GM12801 (cell line): ENCODE results near the gene MAEA.

Experiments used
- TF ChIP-seq, protein P1 (sequence below): IDR thresholded peaks from one replicate; pipeline ENCODE4 v1.5.1; 2011; ENCODE audit warnings: control low read depth; ENCODE audit not compliant: insufficient read length; ENCODE audit errors: extremely low read depth

The MAEA gene

DNA sequence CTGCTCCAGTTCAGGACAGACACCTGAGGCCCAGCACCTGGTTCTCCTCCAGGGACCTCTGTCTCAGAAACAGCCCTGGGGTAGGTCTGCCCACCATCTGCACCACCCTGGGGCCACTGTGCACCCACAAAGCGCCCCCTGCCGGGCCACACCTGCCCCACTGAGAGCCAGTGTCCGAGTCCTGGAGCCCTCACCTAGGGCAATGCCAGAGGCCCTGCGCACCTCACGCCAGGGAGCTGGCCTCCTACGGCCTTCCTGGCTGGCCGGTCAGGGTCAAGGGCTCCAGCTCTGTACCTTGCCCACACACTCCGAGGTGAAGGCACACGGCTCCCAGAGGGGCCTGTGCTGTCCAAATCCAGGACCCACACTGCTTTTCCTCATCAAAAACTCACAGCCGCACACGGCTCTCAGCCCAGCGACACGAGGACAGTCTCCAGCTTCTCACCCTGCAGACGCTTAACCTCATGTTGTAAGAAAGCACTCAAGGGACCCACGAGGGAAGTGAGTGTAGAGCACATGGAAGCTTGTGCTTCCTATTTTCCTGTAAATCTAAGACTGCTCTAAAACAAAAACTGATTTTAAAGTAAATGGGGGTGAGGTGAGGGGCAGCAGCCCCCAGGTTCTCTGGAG lies 46.1 kb upstream of the MAEA start:
- TF ChIP-seq, protein P1, sequence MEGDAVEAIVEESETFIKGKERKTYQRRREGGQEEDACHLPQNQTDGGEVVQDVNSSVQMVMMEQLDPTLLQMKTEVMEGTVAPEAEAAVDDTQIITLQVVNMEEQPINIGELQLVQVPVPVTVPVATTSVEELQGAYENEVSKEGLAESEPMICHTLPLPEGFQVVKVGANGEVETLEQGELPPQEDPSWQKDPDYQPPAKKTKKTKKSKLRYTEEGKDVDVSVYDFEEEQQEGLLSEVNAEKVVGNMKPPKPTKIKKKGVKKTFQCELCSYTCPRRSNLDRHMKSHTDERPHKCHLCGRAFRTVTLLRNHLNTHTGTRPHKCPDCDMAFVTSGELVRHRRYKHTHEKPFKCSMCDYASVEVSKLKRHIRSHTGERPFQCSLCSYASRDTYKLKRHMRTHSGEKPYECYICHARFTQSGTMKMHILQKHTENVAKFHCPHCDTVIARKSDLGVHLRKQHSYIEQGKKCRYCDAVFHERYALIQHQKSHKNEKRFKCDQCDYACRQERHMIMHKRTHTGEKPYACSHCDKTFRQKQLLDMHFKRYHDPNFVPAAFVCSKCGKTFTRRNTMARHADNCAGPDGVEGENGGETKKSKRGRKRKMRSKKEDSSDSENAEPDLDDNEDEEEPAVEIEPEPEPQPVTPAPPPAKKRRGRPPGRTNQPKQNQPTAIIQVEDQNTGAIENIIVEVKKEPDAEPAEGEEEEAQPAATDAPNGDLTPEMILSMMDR, result no peak

DNA sequence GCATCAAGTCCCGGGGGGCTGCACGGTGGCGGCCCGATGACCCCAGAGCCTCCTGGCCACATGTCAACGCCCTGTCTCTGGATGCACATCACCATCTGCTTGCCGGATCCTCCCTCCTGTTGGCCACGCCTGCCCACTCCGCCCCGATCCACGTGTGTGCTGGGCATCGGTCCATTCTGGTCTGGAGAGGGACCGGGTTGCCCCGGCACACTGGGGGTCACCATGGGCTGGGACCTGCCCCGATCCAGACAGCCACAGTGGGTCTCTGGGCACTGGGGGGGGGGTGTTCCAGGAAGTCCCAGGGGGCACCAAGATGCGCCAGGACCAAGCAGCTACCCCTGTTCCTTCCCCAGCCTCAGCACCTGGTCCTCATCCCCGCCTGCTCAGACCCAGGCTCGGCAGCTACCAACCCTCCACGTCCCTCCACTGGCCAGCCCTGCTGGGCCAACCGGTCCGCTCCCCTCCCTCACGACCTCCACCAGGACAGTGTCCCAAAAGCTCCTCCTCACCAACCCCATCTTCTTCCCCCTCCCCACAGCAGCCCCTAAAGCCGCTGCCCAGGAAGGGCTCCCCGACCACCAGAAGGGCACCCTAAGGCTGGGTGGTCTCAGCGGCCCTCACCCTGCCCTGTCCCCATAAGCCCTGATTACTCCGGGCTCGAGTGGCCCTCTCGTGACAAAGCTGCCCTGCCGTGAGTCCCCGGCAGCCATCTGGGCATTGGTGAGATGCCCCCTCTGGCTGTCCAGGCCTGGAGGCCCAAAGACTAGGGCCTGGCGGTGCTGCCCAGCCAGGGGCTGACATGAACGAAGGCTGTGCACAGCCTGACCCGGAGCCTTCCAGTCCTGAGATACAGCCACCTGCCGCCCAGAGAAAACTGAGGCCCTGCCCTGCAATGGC lies 45.4 kb upstream of the MAEA start:
- TF ChIP-seq, protein P1, result no peak

DNA sequence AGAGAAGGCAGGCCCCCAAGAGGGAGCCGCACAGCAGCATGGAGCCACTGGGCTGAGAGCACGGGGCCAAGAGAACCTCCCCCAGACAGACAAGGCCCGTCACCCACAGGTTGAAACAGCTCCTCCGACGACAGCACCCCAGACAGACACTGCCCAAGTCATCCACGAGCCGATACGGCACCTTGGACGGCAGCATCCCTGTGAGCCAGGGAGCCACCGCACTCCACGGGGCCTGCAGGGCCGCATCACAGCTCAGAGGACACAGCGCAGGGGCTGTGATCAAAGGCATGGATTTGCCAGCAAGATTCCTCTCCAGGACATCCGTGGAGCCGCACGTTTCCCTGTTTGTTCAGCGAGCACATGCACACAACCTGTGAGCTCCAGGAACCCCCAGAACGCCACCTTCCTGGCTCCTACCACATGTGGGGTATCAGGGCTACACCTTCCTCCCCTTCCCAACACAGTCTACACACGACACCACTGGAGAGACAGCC lies 44.7 kb upstream of the MAEA start:
- TF ChIP-seq, protein P1, result no peak

DNA sequence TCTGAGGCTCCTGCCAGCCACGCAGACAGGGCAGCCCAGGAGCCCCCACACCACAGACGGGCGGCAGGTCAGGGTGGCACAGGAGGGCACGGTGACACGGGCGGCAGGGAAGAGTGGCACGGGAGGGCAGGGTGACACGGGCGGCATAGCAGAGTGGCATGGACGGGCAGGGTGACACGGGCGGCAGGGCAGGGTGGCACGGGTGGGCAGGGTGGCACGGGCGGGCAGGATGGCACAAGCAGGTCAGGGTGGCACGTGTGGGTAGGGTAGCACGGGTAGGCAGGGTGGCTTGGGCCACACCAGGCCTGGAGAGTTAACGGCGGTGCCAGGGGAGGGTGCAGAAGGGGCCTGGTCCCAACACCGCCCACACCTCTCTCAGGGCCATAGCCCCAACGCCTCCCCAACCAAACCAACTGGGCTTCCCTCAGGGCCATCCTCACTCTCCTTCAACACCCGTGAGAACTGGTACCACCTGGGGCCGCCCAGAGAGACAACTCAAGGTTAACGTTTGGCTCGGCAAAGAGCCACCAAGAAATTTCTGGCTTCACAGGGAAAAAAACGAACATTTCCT lies 44.1 kb upstream of the MAEA start:
- TF ChIP-seq, protein P1, result no peak

DNA sequence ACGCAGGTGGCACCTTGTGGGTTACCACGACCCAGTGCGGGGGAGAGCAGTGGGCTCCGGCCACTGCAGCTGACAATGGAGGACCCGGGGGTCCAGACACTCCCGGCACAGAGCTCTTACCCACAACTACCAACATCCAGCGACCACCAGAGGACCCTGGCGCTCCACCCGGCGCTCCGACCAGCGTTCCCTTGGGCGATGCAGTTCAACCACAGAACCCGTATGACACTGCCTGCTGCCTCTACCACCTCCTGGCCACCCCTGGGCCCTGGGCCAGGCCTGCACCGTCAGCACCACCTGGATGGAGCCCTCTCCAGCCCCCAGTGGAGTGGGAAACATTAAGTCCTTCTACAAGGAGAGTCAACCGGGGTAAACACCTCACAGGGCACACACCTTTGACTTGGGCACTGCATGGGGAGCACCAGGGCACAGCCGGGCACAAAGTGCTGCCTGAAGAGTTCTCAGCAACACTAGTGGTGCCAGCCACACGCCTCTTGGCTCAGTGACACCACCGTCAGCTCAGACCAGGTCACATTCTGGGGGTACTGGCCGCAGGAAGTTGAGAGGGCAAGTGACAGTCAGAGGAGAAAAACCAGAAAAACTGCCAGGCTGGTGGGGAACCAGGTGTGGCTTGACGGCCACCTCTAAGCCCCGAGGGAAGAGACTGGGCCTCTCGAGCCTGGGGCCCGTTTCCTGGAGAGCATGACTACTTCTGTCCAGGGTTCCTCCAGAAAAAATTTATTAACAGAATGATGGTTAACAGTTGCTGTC lies 43.4 kb upstream of the MAEA start:
- TF ChIP-seq, protein P1, result no peak

DNA sequence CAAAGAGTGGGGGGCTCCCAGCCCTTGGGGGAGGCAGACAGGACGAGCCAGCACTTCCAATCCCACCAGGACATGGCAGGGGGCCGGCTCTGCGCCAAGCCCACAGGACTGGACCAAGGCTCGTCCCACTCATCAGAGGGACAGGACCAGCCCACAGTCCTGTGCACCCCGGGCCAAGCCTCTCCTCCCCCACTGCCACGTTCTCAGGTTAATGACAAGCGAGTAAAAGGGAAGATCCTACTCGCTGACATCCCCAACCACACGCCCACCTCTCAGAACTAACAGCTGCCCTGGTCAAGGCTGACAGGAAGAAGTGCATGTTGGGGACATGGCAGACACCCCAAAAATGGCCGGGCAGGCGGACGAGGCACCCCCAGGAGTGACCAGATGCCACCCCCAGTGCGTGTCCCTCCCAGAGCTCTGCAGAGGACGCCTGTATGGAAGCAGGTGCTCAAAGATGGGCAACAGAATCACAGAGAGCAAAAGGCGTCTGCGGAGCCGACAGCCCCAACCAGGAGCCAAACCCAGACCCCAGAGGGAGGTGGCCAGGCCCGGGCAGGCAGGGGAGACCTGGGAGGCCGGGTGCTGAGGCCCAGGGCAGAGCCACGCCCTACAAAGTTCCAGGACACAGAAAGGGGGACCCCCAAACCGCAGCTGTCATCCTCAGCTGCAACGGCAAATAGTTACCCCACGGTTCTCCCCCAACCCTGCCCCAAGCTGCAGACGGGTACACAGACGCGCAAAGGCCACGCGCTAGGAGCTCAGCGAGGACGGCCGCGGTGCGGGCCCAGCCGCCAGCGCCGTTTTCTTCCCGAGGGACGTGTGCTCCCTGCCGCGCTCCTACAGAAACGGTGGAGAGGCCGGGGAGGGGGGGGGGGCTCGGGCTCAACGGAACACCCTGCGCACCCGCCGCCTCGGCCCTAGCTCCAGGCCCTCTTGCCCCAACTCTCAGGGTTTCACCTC lies 42.5 kb upstream of the MAEA start:
- TF ChIP-seq, protein P1, result no peak
